ENCODE measurements around the gene ALG1. TPM values are rescaled to one million over a fixed set of nuclear protein-coding genes. Genes with fewer than 3 reads are reported as not detected.
A peak's percentile ranks its signal among the peaks of the same experiment; 100 is the strongest.
"Not testable (repeated sequence)": the region's sequence is repeated elsewhere in the genome, so short reads cannot be mapped to it uniquely, and the experiment has no call there.

The ALG1 gene
- total RNA-seq, 1 donor, result 41.9 TPM

GRCh38 chr16:5044011-5044540, 27.6 kb upstream of the ALG1 start:
- TF ChIP-seq, protein P1, sequence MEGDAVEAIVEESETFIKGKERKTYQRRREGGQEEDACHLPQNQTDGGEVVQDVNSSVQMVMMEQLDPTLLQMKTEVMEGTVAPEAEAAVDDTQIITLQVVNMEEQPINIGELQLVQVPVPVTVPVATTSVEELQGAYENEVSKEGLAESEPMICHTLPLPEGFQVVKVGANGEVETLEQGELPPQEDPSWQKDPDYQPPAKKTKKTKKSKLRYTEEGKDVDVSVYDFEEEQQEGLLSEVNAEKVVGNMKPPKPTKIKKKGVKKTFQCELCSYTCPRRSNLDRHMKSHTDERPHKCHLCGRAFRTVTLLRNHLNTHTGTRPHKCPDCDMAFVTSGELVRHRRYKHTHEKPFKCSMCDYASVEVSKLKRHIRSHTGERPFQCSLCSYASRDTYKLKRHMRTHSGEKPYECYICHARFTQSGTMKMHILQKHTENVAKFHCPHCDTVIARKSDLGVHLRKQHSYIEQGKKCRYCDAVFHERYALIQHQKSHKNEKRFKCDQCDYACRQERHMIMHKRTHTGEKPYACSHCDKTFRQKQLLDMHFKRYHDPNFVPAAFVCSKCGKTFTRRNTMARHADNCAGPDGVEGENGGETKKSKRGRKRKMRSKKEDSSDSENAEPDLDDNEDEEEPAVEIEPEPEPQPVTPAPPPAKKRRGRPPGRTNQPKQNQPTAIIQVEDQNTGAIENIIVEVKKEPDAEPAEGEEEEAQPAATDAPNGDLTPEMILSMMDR (IDR thresholded peaks at IDR 0.05; ENCODE audit: insufficient read depth, low read depth, low read length), result no peak
- no peak overlapping the region for H3K4me3 ChIP-seq (ENCODE audit: low read depth, low read length)
- DNase-seq (ENCODE audit: low read depth), result no peak

- not testable (repeated sequence) for DNase-seq (ENCODE audit: low read depth); H3K4me3 ChIP-seq (ENCODE audit: low read depth, low read length)
Measured at GRCh38 chr16:5044581-5044980, 27.1 kb upstream of the ALG1 start.

DNA sequence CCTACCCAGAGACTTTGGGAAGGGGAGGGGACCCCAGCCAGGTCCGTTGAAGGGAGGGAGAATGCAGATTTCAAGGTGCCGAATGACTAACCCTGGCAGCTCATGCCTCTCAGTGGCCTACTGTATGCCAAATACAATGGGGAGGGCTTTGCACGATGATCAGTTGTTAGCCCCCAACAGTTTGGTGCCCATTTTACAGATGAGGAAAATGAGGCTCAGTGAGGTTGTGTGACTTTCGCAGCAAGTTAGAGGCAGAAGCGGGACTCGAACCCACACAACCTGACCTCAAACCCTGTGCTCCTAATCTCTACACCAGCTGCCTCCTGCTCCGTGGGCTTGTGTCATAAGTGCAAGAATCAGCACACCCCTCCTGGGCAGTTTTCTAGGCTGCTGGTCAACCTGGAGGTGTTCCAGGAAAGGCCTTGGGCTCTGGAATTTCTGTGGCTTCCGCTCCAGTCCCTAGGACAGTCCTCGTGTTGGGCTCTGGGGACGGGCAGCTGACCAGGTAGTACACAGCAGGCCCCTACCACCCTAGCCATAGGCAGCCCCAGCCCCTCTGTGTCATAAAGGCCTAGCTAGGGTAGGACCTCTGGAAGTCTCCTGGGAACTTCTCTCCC, 26.0 kb upstream of the ALG1 start:
- TF ChIP-seq, protein P1 (IDR thresholded peaks at IDR 0.05; ENCODE audit: insufficient read depth, low read depth, low read length), result no peak
- no peak for DNase-seq (ENCODE audit: low read depth)
- H3K4me3 ChIP-seq (ENCODE audit: low read depth, low read length), result no peak overlapping the region

- H3K4me3 ChIP-seq (ENCODE audit: low read depth, low read length), result no peak overlapping the region
- no peak for DNase-seq (ENCODE audit: low read depth)
- TF ChIP-seq, protein P1 (IDR thresholded peaks at IDR 0.05; ENCODE audit: insufficient read depth, low read depth, low read length), result no peak
Measured at GRCh38 chr16:5046914-5047313, 24.7 kb upstream of the ALG1 start.

- DNase-seq (ENCODE audit: low read depth), result no peak
- TF ChIP-seq, protein P1 (IDR thresholded peaks at IDR 0.05; ENCODE audit: insufficient read depth, low read depth, low read length), result no peak
- H3K4me3 ChIP-seq (ENCODE audit: low read depth, low read length), result no peak overlapping the region
Measured at GRCh38 chr16:5054876-5055865, 16.5 kb upstream of the ALG1 start.

DNA sequence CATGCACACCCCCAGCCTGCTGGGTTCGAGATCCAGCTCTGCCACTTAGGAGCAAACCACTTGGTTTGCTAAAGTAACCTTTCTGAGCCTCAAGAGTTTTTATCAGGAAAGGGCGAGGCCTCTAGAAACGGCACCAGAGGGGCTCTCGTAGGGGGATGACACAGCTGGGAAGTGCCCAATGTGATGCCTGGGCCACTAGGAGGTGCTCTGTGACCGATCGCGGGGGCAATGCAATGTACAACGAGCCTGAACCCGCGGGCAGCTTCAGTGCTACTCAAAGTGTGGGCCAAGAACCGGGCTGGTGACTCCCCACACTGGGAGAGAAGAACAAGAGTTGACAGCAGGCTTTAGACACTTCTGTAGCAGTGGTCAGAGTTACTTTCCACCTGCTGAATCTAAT, 15.3 kb upstream of the ALG1 start:
- no peak for DNase-seq (ENCODE audit: low read depth)

More for the DNA sequence above, 15.3 kb upstream of the ALG1 start:
- TF ChIP-seq, protein P1 (IDR thresholded peaks at IDR 0.05; ENCODE audit: insufficient read depth, low read depth, low read length), result peak; percentile 56
- no peak overlapping the region for H3K4me3 ChIP-seq (ENCODE audit: low read depth, low read length)

Measured in fibroblast of villous mesenchyme (primary cell).